A549 (cell line): Measurements from ENCODE around the gene LYZL2.
"Not testable (repeated sequence)": the region's sequence is repeated elsewhere in the genome, so short reads cannot be mapped to it uniquely, and the experiment has no call there.

Experiments
- BHLHE40 ChIP-seq: IDR thresholded peaks from 2 replicates; pipeline ENCODE4 v1.6.1; 2012; ENCODE audit warnings: low read depth, low read length, inconsistent platforms
- CBX8 ChIP-seq: fragments of 200-600 bp; sonication (generic); IDR thresholded peaks from 2 replicates; pipeline ENCODE4 v1.6.1; 2016
- CEBPB ChIP-seq, 2 experiments: fragments of >200 bp in 1 of 2; sonication (Bioruptor Twin) in 1 of 2; formaldehyde crosslinking in 1 of 2; IDR thresholded peaks; 2 replicates each; pipeline ENCODE4 v1.6.1; 2012 to 2016
- CHD2 ChIP-seq: fragments of 150-350 bp; IDR thresholded peaks from 2 replicates; pipeline ENCODE4 v1.6.1; 2014; ENCODE audit warnings: low read length; ENCODE audit not compliant: partially characterized antibody
- EP300 ChIP-seq, 2 experiments: fragments of >200 bp; sonication (Bioruptor Twin); formaldehyde crosslinking; IDR thresholded peaks; 2 replicates in 1 of 2; 3 replicates in 1 of 2; pipeline ENCODE4 v1.6.1; 2016 to 2017
- FOSL2 ChIP-seq, 2 experiments: fragments of 450-650 bp in 1 of 2; fragments of >200 bp in 1 of 2; sonication (Bioruptor Twin) in 1 of 2; formaldehyde crosslinking; IDR thresholded peaks; 2 replicates each; pipeline versions ENCODE4 v1.5.0 to v1.6.1; 2016 to 2020; ENCODE audit warnings: mild to moderate bottlenecking in 1 of 2, moderate library complexity in 1 of 2
- HDAC2 ChIP-seq: fragments of 200-600 bp; sonication (generic); IDR thresholded peaks from 2 replicates; pipeline ENCODE4 v1.6.1; 2016
- JUN ChIP-seq, 2 experiments: fragments of >200 bp; sonication (Bioruptor Twin); formaldehyde crosslinking; IDR thresholded peaks; 2 replicates in 1 of 2; 3 replicates in 1 of 2; pipeline ENCODE4 v1.6.1; 2016 to 2017
- KDM5A ChIP-seq: fragments of 200-600 bp; sonication (generic); IDR thresholded peaks from 2 replicates; pipeline ENCODE4 v1.6.1; 2016; ENCODE audit warnings: antibody characterized with exemption, mild to moderate bottlenecking
- MYC ChIP-seq: IDR thresholded peaks from 2 replicates; pipeline ENCODE4 v1.6.1; 2012; ENCODE audit warnings: mild to moderate bottlenecking, inconsistent platforms, low read length, improper control_type of control experiment, borderline replicate concordance
- POLR2A ChIP-seq: IDR thresholded peaks from 2 replicates; pipeline ENCODE4 v1.6.1; 2012; ENCODE audit warnings: mild to moderate bottlenecking, low read length
- RFX5 ChIP-seq: fragments of 450-650 bp; IDR thresholded peaks from 2 replicates; pipeline ENCODE4 v1.7.1; 2014; ENCODE audit warnings: antibody characterized with exemption, mild to moderate bottlenecking, moderate library complexity
- TF ChIP-seq, protein P1 (sequence below): fragments of >200 bp; sonication (Bioruptor Twin); formaldehyde crosslinking; IDR thresholded peaks from 3 replicates; pipeline ENCODE4 v1.5.1; 2016
- TF ChIP-seq, protein P2 (sequence below): IDR thresholded peaks from 2 replicates; pipeline ENCODE4 v1.6.1; 2012

DNA sequence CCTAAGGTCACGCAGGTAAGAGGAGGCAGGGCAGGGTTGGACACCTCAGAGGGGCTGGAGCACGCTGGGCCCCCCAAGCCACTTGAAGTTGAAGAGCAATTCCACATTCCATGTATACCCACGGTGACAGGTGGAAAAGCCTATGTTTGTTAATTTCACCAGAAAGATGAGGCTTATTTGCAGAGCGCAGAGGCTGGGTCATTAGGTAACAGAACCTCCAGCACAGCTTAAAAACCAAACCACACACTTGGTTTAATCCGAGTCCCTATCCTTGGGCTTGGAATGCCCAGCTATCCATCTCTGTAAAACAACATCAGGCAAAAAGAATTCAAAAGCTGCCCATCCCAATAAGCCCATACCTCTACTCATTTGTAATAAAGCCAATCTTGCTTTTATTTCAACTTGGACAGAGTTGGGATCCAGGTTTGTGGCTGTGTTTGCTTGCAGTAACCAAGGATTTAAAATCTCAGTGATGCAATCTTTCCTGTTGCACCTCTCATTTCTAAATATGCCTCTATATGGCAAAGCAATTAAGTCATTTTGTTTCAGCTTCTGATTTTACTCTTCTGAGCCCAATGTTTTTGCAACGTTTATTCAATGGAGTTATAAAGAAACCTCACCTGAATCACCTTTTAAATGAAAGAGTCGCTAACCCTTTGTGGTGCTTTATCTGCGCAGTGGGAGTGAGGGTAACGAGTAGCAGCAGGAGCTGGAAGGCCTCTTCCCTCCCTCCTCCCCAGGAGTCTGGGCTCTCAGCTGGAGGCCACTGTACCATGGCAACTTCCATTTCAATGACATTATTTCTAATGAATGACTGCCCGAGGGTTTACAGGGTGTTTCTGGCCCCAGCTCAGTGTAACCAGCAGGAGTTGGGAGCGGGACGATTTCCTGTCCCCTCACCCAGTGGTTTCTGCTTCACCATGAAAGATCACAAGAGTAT lies 32.8 kb downstream of the LYZL2 start:
- TF ChIP-seq, protein P1, sequence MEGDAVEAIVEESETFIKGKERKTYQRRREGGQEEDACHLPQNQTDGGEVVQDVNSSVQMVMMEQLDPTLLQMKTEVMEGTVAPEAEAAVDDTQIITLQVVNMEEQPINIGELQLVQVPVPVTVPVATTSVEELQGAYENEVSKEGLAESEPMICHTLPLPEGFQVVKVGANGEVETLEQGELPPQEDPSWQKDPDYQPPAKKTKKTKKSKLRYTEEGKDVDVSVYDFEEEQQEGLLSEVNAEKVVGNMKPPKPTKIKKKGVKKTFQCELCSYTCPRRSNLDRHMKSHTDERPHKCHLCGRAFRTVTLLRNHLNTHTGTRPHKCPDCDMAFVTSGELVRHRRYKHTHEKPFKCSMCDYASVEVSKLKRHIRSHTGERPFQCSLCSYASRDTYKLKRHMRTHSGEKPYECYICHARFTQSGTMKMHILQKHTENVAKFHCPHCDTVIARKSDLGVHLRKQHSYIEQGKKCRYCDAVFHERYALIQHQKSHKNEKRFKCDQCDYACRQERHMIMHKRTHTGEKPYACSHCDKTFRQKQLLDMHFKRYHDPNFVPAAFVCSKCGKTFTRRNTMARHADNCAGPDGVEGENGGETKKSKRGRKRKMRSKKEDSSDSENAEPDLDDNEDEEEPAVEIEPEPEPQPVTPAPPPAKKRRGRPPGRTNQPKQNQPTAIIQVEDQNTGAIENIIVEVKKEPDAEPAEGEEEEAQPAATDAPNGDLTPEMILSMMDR = not testable (repeated sequence)
- TF ChIP-seq EP300 (IDR thresholded peaks at IDR 0.05); MYC; CHD2; BHLHE40; RFX5; FOSL2 (IDR thresholded peaks at IDR 0.05); FOSL2 (CRISPR knock-in tag; IDR thresholded peaks at IDR 0.05); JUN (IDR thresholded peaks at IDR 0.05); HDAC2; CEBPB (IDR thresholded peaks at IDR 0.05); KDM5A; POLR2A; CBX8: not testable (repeated sequence)
- TF ChIP-seq, protein P2, sequence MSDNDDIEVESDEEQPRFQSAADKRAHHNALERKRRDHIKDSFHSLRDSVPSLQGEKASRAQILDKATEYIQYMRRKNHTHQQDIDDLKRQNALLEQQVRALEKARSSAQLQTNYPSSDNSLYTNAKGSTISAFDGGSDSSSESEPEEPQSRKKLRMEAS = not testable (repeated sequence)
